VCaP (cell line): Measurements from ENCODE around the gene AOAH.

Experiments
- H3K27ac ChIP-seq: fragments of 450-650 bp; 2 replicates; pipeline ENCODE4 v1.5.1; 2017
- CTCF ChIP-seq: fragments of 450-650 bp; conservative IDR thresholded peaks from 2 replicates; pipeline ENCODE4 v1.5.1; 2017; ENCODE audit warnings: mild to moderate bottlenecking, moderate library complexity

AOAH gene, protein sequence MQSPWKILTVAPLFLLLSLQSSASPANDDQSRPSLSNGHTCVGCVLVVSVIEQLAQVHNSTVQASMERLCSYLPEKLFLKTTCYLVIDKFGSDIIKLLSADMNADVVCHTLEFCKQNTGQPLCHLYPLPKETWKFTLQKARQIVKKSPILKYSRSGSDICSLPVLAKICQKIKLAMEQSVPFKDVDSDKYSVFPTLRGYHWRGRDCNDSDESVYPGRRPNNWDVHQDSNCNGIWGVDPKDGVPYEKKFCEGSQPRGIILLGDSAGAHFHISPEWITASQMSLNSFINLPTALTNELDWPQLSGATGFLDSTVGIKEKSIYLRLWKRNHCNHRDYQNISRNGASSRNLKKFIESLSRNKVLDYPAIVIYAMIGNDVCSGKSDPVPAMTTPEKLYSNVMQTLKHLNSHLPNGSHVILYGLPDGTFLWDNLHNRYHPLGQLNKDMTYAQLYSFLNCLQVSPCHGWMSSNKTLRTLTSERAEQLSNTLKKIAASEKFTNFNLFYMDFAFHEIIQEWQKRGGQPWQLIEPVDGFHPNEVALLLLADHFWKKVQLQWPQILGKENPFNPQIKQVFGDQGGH

GRCh38 chr7:36723951-36724664 lies at the start of gene AOAH:
TSS of gene AOAH (minus strand) at chr7:36724494. CDS start at chr7:36724148, 346 bp downstream.
- no peak for TF ChIP-seq CTCF
- H3K27ac ChIP-seq = no peak within 1 kb of the TSS

GRCh38 chr7:36766451-36766850 lies 42.2 kb upstream of the AOAH start:
- no peak for TF ChIP-seq CTCF
- no peak overlapping the region for H3K27ac ChIP-seq

DNA sequence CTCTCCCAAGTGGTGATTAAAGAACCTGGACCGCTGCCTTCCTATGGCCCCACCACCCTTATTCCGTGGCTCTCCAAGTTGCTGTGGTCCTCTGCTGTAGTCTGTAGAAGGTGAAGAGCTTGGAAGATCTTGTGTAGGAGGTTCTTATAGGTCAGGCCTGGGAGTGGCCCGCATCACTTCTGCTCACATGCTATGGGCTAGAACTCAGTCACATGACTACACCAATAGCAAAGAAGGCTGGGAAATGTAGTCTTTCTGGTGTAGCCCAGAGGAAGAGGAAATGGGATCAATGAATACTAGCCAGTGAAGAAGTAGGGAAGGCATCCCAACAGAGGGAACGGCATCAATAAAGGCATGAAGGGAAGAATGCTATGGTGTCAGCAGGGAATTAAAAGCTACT lies 41.3 kb upstream of the AOAH start:
- no peak for TF ChIP-seq CTCF
- no peak overlapping the region for H3K27ac ChIP-seq

DNA sequence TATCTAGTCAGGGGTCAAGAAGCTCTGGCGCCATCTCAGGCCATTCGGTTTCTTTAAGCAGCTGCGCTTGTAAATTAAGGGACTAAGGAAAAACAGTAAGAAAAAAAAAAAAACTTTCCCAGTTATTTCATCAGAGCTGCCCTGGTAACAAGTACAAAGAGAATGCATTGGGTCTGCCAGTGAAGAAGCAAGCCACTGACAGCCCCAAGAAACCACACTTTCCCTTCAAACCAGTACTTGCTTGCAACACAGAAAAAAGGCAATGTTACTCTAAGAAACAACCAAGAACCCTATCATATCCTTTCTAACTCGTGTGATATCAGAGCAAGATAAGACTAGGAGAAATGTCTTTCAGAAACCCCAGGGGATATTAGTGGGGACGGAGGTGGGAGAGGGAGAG lies 40.6 kb upstream of the AOAH start:
- H3K27ac ChIP-seq = no peak overlapping the region
- TF ChIP-seq CTCF = no peak

GRCh38 chr7:36763132-36763816 lies 39.0 kb upstream of the AOAH start:
- no peak for TF ChIP-seq CTCF
- no peak overlapping the region for H3K27ac ChIP-seq

GRCh38 chr7:36762394-36762793 lies 38.1 kb upstream of the AOAH start:
- no peak for TF ChIP-seq CTCF
- no peak overlapping the region for H3K27ac ChIP-seq

GRCh38 chr7:36761835-36762234 lies 37.5 kb upstream of the AOAH start:
- no peak overlapping the region for H3K27ac ChIP-seq
- no peak for TF ChIP-seq CTCF
